Tracheal epithelial cell (primary cell): ENCODE data around the gene COL1A2. TPM values are rescaled to one million over a fixed set of nuclear protein-coding genes. Genes with fewer than 3 reads are reported as not detected.

Experiments
- total RNA-seq: library from RNA; depleted of rRNA; stranded (reverse); fragments of >200 nt; gene quantifications from 2 replicates; pipeline ENCODE4 v1.2.1, GENCODE V29; 2014

Gene COL1A2
- total RNA-seq: 0.85 and 3.1 TPM in 2 replicates

DNA sequence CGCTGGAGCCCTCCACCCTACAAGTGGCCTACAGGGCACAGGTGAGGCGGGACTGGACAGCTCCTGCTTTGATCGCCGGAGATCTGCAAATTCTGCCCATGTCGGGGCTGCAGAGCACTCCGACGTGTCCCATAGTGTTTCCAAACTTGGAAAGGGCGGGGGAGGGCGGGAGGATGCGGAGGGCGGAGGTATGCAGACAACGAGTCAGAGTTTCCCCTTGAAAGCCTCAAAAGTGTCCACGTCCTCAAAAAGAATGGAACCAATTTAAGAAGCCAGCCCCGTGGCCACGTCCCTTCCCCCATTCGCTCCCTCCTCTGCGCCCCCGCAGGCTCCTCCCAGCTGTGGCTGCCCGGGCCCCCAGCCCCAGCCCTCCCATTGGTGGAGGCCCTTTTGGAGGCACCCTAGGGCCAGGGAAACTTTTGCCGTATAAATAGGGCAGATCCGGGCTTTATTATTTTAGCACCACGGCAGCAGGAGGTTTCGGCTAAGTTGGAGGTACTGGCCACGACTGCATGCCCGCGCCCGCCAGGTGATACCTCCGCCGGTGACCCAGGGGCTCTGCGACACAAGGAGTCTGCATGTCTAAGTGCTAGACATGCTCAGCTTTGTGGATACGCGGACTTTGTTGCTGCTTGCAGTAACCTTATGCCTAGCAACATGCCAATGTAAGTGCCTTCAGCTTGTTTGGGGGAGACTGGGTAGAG lies at the start of gene COL1A2:
TSS of gene COL1A2 (plus strand) at position 459 of the 704 bp plus-strand sequence. CDS start at position 596, 137 bp downstream.

Other genes with a start within 250 kb of the COL1A2 start
- 8.9 and 9.6 TPM in 2 replicates for gene CASD1, start 114.9 kb downstream of the COL1A2 start, total RNA-seq